Measurements from ENCODE around the gene PPP1R7. TPM values are rescaled to one million over a fixed set of nuclear protein-coding genes. Genes with fewer than 3 reads are reported as not detected.

PPP1R7 gene
- total RNA-seq, 1 donor from 2014 or later, result 61.5 TPM

DNA sequence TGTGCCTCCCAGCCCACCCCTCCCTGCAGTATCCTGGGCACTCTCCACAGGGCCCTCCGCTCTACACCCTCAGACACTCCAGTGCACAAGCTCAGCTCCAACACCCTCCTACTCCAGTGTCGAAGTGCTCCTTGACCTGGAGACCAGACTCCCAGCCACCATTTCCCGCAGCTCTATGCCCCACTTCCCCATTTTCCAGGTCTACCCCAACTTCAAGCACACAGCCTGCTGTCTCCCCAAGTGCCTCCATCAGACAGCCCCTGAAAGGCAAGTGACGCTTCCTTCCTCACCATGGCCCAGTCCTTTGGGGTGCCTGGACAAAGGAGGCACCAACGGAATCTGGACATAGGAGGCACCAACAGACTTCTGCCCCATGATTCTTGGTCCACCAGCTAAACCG lies 8.2 kb upstream of the PPP1R7 start:
- H3K27ac ChIP-seq (replicated peaks), result no peak overlapping the region
- H3K36me3 ChIP-seq, result no peaks in the 10 kb centered on the region

DNA sequence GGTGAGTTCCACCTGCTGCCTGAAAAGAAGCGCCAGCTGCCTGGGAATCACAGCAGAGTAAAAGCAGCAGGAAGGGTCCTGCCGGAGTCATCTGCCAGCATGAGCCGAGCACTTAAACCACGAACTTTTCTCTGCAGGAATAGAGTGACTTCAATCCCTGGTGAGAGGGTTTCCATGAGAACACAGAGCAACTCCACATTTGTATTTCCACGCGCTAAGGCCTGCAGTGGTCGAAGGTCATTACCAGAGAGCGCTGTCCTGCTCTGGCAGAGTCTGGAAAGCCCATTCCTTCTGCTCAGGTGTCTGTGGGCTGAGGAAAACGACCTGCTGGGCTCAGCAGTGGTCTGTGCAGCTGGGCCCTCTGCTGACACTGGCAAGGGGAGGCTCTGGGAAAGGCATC lies 7.7 kb upstream of the PPP1R7 start:
- H3K36me3 ChIP-seq, result no peaks in the 10 kb centered on the region
- no peak overlapping the region for H3K4me3 ChIP-seq
- no peaks in the 10 kb centered on the region for H3K27me3 ChIP-seq (ENCODE audit: low read depth)
- DNase-seq, result no peak
- TF ChIP-seq, protein P1, sequence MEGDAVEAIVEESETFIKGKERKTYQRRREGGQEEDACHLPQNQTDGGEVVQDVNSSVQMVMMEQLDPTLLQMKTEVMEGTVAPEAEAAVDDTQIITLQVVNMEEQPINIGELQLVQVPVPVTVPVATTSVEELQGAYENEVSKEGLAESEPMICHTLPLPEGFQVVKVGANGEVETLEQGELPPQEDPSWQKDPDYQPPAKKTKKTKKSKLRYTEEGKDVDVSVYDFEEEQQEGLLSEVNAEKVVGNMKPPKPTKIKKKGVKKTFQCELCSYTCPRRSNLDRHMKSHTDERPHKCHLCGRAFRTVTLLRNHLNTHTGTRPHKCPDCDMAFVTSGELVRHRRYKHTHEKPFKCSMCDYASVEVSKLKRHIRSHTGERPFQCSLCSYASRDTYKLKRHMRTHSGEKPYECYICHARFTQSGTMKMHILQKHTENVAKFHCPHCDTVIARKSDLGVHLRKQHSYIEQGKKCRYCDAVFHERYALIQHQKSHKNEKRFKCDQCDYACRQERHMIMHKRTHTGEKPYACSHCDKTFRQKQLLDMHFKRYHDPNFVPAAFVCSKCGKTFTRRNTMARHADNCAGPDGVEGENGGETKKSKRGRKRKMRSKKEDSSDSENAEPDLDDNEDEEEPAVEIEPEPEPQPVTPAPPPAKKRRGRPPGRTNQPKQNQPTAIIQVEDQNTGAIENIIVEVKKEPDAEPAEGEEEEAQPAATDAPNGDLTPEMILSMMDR (IDR thresholded peaks at IDR 0.05; ENCODE audit: borderline replicate concordance), result no peak
- no peaks in the 10 kb centered on the region for H3K4me1 ChIP-seq
- intact Hi-C loops (cut with micrococcal nuclease), result no loop called here
- no peak overlapping the region for H3K27ac ChIP-seq (replicated peaks)
- H3K9me3 ChIP-seq (replicated peaks), result no peaks in the 10 kb centered on the region

More for the DNA sequence above, 8.2 kb upstream of the PPP1R7 start:
- TF ChIP-seq, protein P1 (IDR thresholded peaks at IDR 0.05; ENCODE audit: borderline replicate concordance), result no peak
- Histone ChIP-seq H3K9me3 (replicated peaks) (no peaks in the 10 kb centered on the region), H3K4me1 (no peaks in the 10 kb centered on the region), H3K27me3 (ENCODE audit: low read depth) (no peaks in the 10 kb centered on the region), H3K4me3 (no peak overlapping the region)
- DNase-seq, result no peak
- intact Hi-C loops (cut with micrococcal nuclease), result no loop called here

DNA sequence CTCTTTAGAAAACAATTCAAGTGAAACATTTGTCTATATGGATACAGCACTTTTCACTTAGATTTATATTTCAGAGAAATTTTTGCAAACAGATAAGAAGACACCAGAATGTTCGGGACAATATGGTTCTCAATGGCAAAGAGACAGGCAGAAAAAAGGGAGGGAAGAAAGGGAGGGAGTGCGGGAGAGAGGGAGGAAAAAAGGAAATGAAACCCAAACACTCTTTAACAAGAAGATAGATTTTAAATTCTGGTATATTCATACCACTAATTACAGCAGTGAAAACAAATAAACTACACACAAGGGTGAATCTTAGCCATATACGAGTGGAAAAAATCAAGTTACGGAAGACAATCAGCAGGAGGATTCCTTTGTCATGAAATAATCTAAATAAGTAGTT lies 4.0 kb upstream of the PPP1R7 start:
- Histone ChIP-seq H3K36me3 (no peaks in the 10 kb centered on the region), H3K4me1 (peaks cover 25% of the 10 kb centered on the region), H3K27ac (replicated peaks) (no peak overlapping the region), H3K9me3 (replicated peaks) (no peaks in the 10 kb centered on the region), H3K4me3 (no peak overlapping the region), H3K27me3 (ENCODE audit: low read depth) (no peaks in the 10 kb centered on the region)
- TF ChIP-seq, protein P1 (IDR thresholded peaks at IDR 0.05; ENCODE audit: borderline replicate concordance), result no peak
- intact Hi-C loops (cut with micrococcal nuclease), result no loop called here
- DNase-seq, result no peak

DNA sequence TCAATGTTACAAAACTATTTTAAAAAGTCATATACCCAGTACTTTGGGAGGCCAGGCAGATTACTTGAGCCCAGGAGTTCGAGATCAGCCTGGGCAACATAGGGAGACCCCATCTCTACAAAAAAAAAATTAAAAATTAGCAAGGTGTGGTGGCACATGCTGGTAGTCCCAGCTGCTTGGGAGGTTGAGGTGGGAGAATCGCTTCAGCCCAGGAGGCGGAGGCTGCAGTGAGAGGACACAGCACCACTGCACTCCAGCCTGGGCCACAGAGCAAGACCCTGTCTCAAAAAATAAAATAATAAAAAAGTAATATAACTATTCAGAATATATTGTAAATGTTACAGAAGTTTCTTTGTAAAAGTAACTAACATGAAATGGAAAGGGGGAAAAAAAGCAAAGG lies 2.9 kb upstream of the PPP1R7 start:
- Histone ChIP-seq H3K4me3 (no peak overlapping the region), H3K27ac (replicated peaks) (no peak overlapping the region), H3K9me3 (replicated peaks) (no peaks in the 10 kb centered on the region), H3K27me3 (ENCODE audit: low read depth) (no peaks in the 10 kb centered on the region), H3K36me3 (no peaks in the 10 kb centered on the region), H3K4me1 (peaks cover 29% of the 10 kb centered on the region)
- intact Hi-C loops (cut with micrococcal nuclease), result no loop called here
- TF ChIP-seq, protein P1 (IDR thresholded peaks at IDR 0.05; ENCODE audit: borderline replicate concordance), result no peak
- no peak for DNase-seq

GRCh38 chr2:241148239-241148638 lies 2.0 kb upstream of the PPP1R7 start:
- TF ChIP-seq, protein P1 (IDR thresholded peaks at IDR 0.05; ENCODE audit: borderline replicate concordance), result no peak
- Histone ChIP-seq H3K27me3 (ENCODE audit: low read depth) (no peaks in the 10 kb centered on the region), H3K4me1 (peaks cover 29% of the 10 kb centered on the region), H3K4me3 (peak overlapping the region; percentile 95), H3K9me3 (replicated peaks) (no peaks in the 10 kb centered on the region), H3K36me3 (peaks cover under 1% of the 10 kb centered on the region), H3K27ac (replicated peaks) (no peak overlapping the region)
- intact Hi-C loops (cut with micrococcal nuclease), result no loop called here
- DNase-seq, result no peak
